Peyer's patch (tissue), 4 donors: ENCODE results near the gene TMEM132A.

Source experiments
- CTCF ChIP-seq, 6 experiments: fragments of 450-650 bp in 4 of 6; fragments of 200-600 bp in 2 of 6; sonication (generic) in 1 of 6; IDR thresholded peaks; one replicate each; pipeline ENCODE4 v1.5.1; 2017 to 2019; ENCODE audit warnings: antibody characterized with exemption in 6 of 6, mild to moderate bottlenecking in 3 of 6, moderate library complexity in 1 of 6
- POLR2A ChIP-seq, 2 donors: fragments of 450-650 bp; IDR thresholded peaks; one replicate each; pipeline ENCODE4 v1.5.1; 2017; ENCODE audit warnings: antibody characterized with exemption in 2 of 2, mild to moderate bottlenecking in 2 of 2, moderate library complexity in 2 of 2

- no peak for TF ChIP-seq CTCF (IDR thresholded peaks at IDR 0.05)
- no peak for TF ChIP-seq POLR2A (IDR thresholded peaks at IDR 0.05)
Measured at GRCh38 chr11:60950933-60951605, 26.8 kb downstream of the TMEM132A start.
